Type B pancreatic cell (in vitro differentiated cells): ENCODE measurements around the gene CLDN20. TPM values are rescaled to one million over a fixed set of nuclear protein-coding genes. Genes with fewer than 3 reads are reported as not detected.

Source experiments
- DNase-seq: peaks from one replicate; pipeline ENCODE4 v3.0.0; 2021; ENCODE audit warnings: mixed read lengths; ENCODE audit not compliant: unreplicated experiment; ENCODE audit errors: extremely low spot score
- H3K27ac Mint-ChIP-seq: 2 replicates; pipeline ENCODE4 v1.8.0; 2021; ENCODE audit warnings: mild to moderate bottlenecking, mixed read lengths
- H3K27me3 Mint-ChIP-seq: 2 replicates; pipeline ENCODE4 v1.8.0; 2021; ENCODE audit warnings: mixed read lengths
- H3K36me3 Mint-ChIP-seq: 2 replicates; pipeline ENCODE4 v1.8.0; 2021; ENCODE audit warnings: mixed read lengths
- H3K4me1 Mint-ChIP-seq: one replicate; pipeline ENCODE4 v1.8.0; 2021; ENCODE audit warnings: mixed read lengths; ENCODE audit not compliant: unreplicated experiment
- H3K4me3 Mint-ChIP-seq: 2 replicates; pipeline ENCODE4 v1.8.0; 2021; ENCODE audit warnings: mild to moderate bottlenecking, mixed read lengths
- H3K9me3 Mint-ChIP-seq: 2 replicates; pipeline ENCODE4 v1.8.0; 2021; ENCODE audit warnings: mixed read lengths
- total RNA-seq: library from RNA; stranded (reverse); gene quantifications from 2 replicates; pipeline ENCODE4 v1.2.1, GENCODE V29; 2021; ENCODE audit warnings: low replicate concordance
- TF ChIP-seq, protein P1 (sequence below): fragments of 200-600 bp; sonication (generic); conservative IDR thresholded peaks from 2 replicates; pipeline ENCODE4 v1.5.0; 2021; ENCODE audit warnings: antibody characterized with exemption, mild to moderate bottlenecking

Gene CLDN20
- total RNA-seq, 1 donor from 2014 or later, result not detected

DNA sequence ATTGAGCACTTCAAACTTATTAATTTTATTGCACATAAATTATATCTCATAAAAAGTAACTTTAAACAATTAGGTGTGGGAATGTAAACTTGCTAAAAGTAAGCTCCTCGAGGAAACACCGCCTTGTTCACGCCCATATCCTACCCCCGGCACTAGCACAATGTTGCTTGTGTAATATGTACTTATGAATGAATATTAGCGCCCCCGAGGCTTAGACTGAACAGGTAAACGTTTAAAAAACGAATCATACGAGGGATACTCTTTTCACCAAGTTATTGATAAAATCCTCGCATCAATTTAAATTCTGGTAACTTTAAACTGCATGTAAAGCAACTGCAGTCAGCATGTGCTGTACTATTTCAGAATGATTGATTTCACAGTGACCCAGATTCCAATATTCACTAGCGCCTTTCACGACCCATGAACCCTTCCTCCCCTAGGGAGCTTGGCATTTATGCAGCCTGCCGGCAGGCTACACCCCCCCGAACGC, 49.8 kb downstream of the CLDN20 start:
- peaks cover 19% of the 10 kb centered on the region for H3K4me1 Mint-ChIP-seq
- H3K36me3 Mint-ChIP-seq, result peaks cover 13% of the 10 kb centered on the region
- H3K4me3 Mint-ChIP-seq, result peak overlapping the region; percentile 93
- peak overlapping the region; percentile 93 for H3K27ac Mint-ChIP-seq
- H3K9me3 Mint-ChIP-seq, result no peaks in the 10 kb centered on the region
- TF ChIP-seq, protein P1, sequence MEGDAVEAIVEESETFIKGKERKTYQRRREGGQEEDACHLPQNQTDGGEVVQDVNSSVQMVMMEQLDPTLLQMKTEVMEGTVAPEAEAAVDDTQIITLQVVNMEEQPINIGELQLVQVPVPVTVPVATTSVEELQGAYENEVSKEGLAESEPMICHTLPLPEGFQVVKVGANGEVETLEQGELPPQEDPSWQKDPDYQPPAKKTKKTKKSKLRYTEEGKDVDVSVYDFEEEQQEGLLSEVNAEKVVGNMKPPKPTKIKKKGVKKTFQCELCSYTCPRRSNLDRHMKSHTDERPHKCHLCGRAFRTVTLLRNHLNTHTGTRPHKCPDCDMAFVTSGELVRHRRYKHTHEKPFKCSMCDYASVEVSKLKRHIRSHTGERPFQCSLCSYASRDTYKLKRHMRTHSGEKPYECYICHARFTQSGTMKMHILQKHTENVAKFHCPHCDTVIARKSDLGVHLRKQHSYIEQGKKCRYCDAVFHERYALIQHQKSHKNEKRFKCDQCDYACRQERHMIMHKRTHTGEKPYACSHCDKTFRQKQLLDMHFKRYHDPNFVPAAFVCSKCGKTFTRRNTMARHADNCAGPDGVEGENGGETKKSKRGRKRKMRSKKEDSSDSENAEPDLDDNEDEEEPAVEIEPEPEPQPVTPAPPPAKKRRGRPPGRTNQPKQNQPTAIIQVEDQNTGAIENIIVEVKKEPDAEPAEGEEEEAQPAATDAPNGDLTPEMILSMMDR, result no peak
- DNase-seq, result no peak
- no peaks in the 10 kb centered on the region for H3K27me3 Mint-ChIP-seq

DNA sequence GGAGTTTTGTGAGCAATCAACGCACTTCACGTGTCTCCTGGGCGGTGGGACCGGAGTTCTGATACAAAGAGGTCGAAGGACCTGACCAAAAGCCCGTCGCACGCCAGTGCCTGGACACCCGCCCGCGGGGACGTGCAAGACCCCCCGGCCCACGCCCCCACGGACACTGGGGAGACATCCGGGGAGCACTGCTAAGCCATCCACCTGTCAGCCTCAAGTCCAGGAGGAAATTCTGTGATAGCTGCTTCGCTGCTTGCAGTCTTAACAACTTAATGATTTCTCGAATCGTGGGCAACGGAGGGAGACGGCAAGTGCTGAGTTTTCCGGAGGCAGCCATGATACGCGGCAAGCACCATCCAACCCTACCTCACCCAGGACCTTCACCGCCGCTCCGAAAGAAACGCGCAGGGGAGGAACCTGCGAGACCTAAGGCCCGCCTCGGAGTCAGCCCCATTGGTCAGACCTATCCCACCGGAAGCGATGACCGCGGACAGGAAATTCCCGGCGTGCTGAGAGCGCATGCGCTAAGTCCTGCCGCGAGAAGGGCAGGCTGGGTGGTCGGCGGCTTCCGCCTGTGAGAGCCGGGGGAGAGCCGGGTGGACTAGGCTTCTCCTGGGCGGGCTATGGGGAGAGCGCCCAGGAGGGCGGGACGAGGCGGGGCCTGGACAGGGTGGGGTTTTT, 50.4 kb downstream of the CLDN20 start, which contains the start of gene TFB1M:
Gene TFB1M, minus strand, starts transcription at position 393 of the 681 bp plus-strand sequence. Its CDS starts 56 bp downstream, at position 337.
- peak; percentile 99 for DNase-seq
- H3K36me3 Mint-ChIP-seq, result peaks cover 11% of the 10 kb centered on the region
- peak within 1 kb of the TSS; percentile 93 for H3K27ac Mint-ChIP-seq
- peaks cover 19% of the 10 kb centered on the region for H3K4me1 Mint-ChIP-seq
- no peaks in the 10 kb centered on the region for H3K9me3 Mint-ChIP-seq
- TF ChIP-seq, protein P1, result no peak
- H3K4me3 Mint-ChIP-seq, result peak within 1 kb of the TSS; percentile 93
- H3K27me3 Mint-ChIP-seq, result no peaks in the 10 kb centered on the region

DNA sequence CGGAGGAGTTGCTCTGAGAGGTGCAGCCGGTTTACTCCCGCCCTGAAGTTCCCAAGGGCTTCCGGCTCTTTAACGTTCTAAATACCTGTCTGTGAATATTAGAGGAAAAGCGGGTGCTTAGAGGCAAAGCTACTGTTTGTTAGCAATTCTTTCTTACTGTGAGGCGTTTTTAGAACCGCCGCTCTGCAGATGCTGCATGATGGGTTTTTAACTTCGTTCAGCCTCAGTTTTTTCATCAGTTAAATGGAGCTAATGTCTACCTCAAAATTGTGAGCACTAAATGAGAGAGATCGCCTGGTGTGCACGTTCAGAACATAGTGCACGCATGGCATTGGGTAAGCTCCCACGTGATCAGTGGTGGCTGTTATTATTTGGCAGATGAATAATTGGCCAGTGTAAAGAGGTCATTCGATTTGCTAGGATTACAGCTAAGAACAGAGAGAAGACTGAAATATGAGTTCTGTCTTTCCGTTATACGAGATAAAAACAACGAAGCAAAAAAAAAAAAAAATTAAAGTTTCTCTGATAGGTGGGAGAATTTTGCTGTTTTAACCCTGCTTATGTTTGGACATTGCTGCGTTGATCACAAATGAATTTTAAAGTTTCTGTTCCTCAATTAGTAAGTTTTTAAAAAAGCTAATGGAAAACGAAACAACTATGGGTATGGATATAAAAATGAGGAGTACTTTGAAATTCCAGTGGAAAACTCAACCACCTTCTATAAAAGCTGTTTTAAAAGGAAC, 51.1 kb downstream of the CLDN20 start:
- Mint-ChIP-seq H3K27me3 (no peaks in the 10 kb centered on the region), H3K36me3 (peaks cover 8% of the 10 kb centered on the region), H3K27ac (peak overlapping the region; percentile 93), H3K4me3 (peak overlapping the region; percentile 93), H3K4me1 (peaks cover 19% of the 10 kb centered on the region), H3K9me3 (no peaks in the 10 kb centered on the region)
- no peak for DNase-seq
- TF ChIP-seq, protein P1, result no peak

DNA sequence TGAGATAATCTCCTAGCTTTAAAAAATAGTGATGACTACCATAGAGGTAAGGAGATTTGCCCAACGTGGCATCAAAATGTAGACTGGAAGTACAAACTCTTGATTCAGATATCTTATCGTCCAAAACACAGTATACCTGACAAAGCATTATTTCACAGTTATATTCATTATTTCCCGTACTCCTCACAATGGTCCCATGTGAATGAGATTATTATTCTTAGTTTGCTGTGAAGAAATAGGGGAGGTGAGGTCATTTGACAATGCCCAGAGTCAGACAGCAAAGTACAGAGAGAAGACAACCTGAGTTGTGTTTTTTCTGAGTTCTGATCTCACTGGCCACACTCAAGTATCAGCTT, 51.7 kb downstream of the CLDN20 start:
- Mint-ChIP-seq H3K27ac (peak overlapping the region; percentile 93), H3K4me1 (peaks cover 19% of the 10 kb centered on the region), H3K4me3 (peak overlapping the region; percentile 93), H3K36me3 (peaks cover 4% of the 10 kb centered on the region), H3K9me3 (no peaks in the 10 kb centered on the region), H3K27me3 (no peaks in the 10 kb centered on the region)
- DNase-seq, result no peak
- TF ChIP-seq, protein P1, result no peak

DNA sequence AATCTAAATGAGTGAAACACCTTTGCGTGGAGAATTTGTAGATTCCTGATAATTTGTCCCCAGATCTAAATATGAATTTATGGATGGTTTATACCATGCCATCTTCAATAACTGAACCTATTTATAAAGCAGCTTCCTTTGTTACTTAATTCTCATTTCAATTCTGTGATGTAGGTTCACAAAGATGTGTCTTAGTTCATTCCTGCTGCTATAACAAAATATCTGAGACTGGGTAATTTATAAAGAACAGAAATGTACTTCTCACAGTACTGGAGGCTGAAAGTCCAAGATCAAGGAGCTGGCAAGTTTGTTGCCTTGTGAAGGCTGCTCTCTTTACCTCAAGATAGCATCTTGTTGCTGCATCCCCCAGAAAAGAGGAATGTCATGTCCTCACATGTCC, 52.6 kb downstream of the CLDN20 start:
- H3K27me3 Mint-ChIP-seq, result no peaks in the 10 kb centered on the region
- peak overlapping the region; percentile 27 for H3K4me3 Mint-ChIP-seq
- no peaks in the 10 kb centered on the region for H3K9me3 Mint-ChIP-seq
- no peak overlapping the region for H3K27ac Mint-ChIP-seq
- TF ChIP-seq, protein P1, result no peak
- H3K36me3 Mint-ChIP-seq, result peaks cover 3% of the 10 kb centered on the region
- peaks cover 19% of the 10 kb centered on the region for H3K4me1 Mint-ChIP-seq
- DNase-seq, result no peak
